K562 (cell line): Measurements from ENCODE around the gene PALM3. TPM values are rescaled to one million over a fixed set of nuclear protein-coding genes. Genes with fewer than 3 reads are reported as not detected.
A peak's percentile ranks its signal among the peaks of the same experiment; 100 is the strongest.

ENCODE experiments used
- CBFA2T3 ChIP-seq: fragments of 450-650 bp; IDR thresholded peaks from 2 replicates; pipeline ENCODE4 v1.6.1; 2017
- E2F8 ChIP-seq: fragments of 450-650 bp; IDR thresholded peaks from 2 replicates; pipeline ENCODE4 v1.7.1; 2018; ENCODE audit warnings: mild to moderate bottlenecking, low read depth; ENCODE audit not compliant: partially characterized antibody
- FOXJ2 ChIP-seq: fragments of 200-800 bp; sonication (Bioruptor generic); IDR thresholded peaks from 2 replicates; pipeline ENCODE4 v1.6.1; 2016; ENCODE audit warnings: missing genetic modification characterization, missing compliant biosample characterization
- HDAC6 ChIP-seq: IDR thresholded peaks from 2 replicates; pipeline ENCODE4 v1.6.1; 2012; ENCODE audit warnings: low read depth, mild to moderate bottlenecking, control low read depth, inconsistent platforms, low read length, moderate library complexity
- HNRNPLL ChIP-seq: fragments of 200-400 bp; formaldehyde crosslinking; IDR thresholded peaks from 2 replicates; pipeline ENCODE4 v1.6.1; 2017; ENCODE audit warnings: low read length, low read depth, mild to moderate bottlenecking; ENCODE audit not compliant: poor library complexity, severe bottlenecking
- KAT8 ChIP-seq: fragments of 450-650 bp; IDR thresholded peaks from 2 replicates; pipeline ENCODE4 v1.6.1; 2016; ENCODE audit warnings: low read depth, mild to moderate bottlenecking
- MLX ChIP-seq, 2 experiments: fragments of 450-650 bp in 1 of 2; sonication (generic) in 1 of 2; formaldehyde crosslinking; conservative IDR thresholded peaks; 2 replicates each; pipeline versions ENCODE4 v1.4.0 to v1.8.1; 2020 to 2022; ENCODE audit warnings: mild to moderate bottlenecking in 1 of 2, missing genetic modification reagents in 1 of 2
- NR3C1 ChIP-seq: sonication (generic); formaldehyde crosslinking; IDR thresholded peaks from 2 replicates; pipeline ENCODE4 v1.8.1; 2022; ENCODE audit warnings: missing genetic modification reagents
- SIN3A ChIP-seq, 2 experiments: fragments of 150-350 bp in 1 of 2; IDR thresholded peaks; 2 replicates each; pipeline ENCODE4 v1.6.1; 2011 to 2016; ENCODE audit warnings: borderline replicate concordance in 2 of 2, low read depth in 2 of 2, low read length in 2 of 2, mild to moderate bottlenecking in 2 of 2, moderate library complexity in 2 of 2; ENCODE audit not compliant: control insufficient read depth in 1 of 2
- SIN3B ChIP-seq: fragments of 450-650 bp; IDR thresholded peaks from 2 replicates; pipeline ENCODE4 v1.6.1; 2017; ENCODE audit warnings: low read depth, mild to moderate bottlenecking, moderate library complexity
- TSC22D4 ChIP-seq: fragments of 450-650 bp; IDR thresholded peaks from 2 replicates; pipeline ENCODE4 v1.6.1; 2016; ENCODE audit warnings: missing genetic modification characterization, missing biosample characterization, control low read depth
- TSHZ1 ChIP-seq: fragments of 250-450 bp; sonication (Bioruptor Pico); IDR thresholded peaks from 2 replicates; pipeline ENCODE4 v1.4.0; 2020; ENCODE audit warnings: mild to moderate bottlenecking, moderate library complexity
- ZBTB17 ChIP-seq: fragments of 450-650 bp; formaldehyde crosslinking; IDR thresholded peaks from 2 replicates; pipeline ENCODE4 v1.4.0; 2020; ENCODE audit warnings: mild to moderate bottlenecking
- ZBTB49 ChIP-seq: sonication (generic); formaldehyde crosslinking; IDR thresholded peaks from 2 replicates; pipeline ENCODE4 v1.8.0; 2022; ENCODE audit warnings: missing genetic modification reagents, mild to moderate bottlenecking, borderline replicate concordance
- ZNF436 ChIP-seq: fragments of 250-450, 450-650 bp; sonication (Bioruptor Pico); formaldehyde crosslinking; IDR thresholded peaks from 2 replicates; pipeline ENCODE4 v1.7.0; 2020; ENCODE audit warnings: mild to moderate bottlenecking
- ZNF655 ChIP-seq: fragments of 250-450 bp; sonication (Bioruptor Pico); IDR thresholded peaks from 2 replicates; pipeline ENCODE4 v1.5.0; 2021
- polyA plus RNA-seq, 8 experiments: library from polyadenylated mRNA; depleted of rRNA in 4 of 8; stranded (reverse) in 5 of 8; unstranded in 3 of 8; fragments of >200 nt; fragmentation: Nextera tagmentation in 2 of 8; fragmentation: Illumina TruSeq in 1 of 8; extraction: Ambion mirVana in 2 of 8; extraction: Trizol in 1 of 8; gene quantifications; 2 replicates each; pipeline versions ENCODE4 v1.2.1 to v1.2.3, GENCODE V29; 2011 to 2014; ENCODE audit warnings: inconsistent platforms in 1 of 8, missing spikeins in 1 of 8
- total RNA-seq, 7 experiments: library from RNA; depleted of rRNA in 6 of 7; stranded (reverse); fragments of >200 nt in 6 of 7; fragmentation: Illumina TruSeq in 2 of 7; extraction: Trizol in 2 of 7; gene quantifications; 2 replicates each; pipeline versions ENCODE4 v1.2.1 to v1.2.3, GENCODE V29; 2011 to 2021; ENCODE audit warnings: low replicate concordance in 1 of 7

Gene PALM3
- total and polyA plus RNA-seq, 9 of the 15 experiments (the other 6 are each of a cell fraction or from before 2014, with no cell fraction given) = 0.07 to 9.3 (median 3.3) TPM

- no peak for TF ChIP-seq ZBTB49
- no peak for TF ChIP-seq FOXJ2 (tag)
- peak; percentile 99 for TF ChIP-seq HNRNPLL
- no peak for TF ChIP-seq E2F8
- TF ChIP-seq ZBTB17 = no peak
- TF ChIP-seq KAT8 = no peak
- peak; percentile 92; the same call in 1 of the 2 replicates for TF ChIP-seq HDAC6
- no peak for TF ChIP-seq TSC22D4 (tag)
- peak in 1 of 2 experiments; percentile 41; a peak in 2 of 4 replicates for TF ChIP-seq SIN3A (IDR thresholded peaks at IDR 0.05; ENCODE audit: borderline replicate concordance in 2 of 2, control insufficient read depth in 1 of 2, low read depth in 2 of 2, low read length in 2 of 2)
- no peak for TF ChIP-seq CBFA2T3
- no peak for TF ChIP-seq ZNF436 (CRISPR knock-in tag)
- TF ChIP-seq NR3C1 (CRISPR knock-in tag) = no peak
- TF ChIP-seq TSHZ1 (CRISPR knock-in tag) = no peak; the same call in 1 of the 2 replicates
- no peak for TF ChIP-seq ZNF655 (CRISPR knock-in tag)
- no peak for TF ChIP-seq MLX (CRISPR knock-in tag; conservative IDR thresholded peaks at IDR 0.05)
- peak; percentile 58 for TF ChIP-seq SIN3B
Measured at GRCh38 chr19:14073261-14073924, 11.5 kb upstream of the PALM3 start (continued).
